NCI-H1092 (cell line): Measurements from ENCODE around the gene HDAC5.

Experiments
- DNase-seq: peaks from one replicate; lab custom pipeline; 2025; lab: John Stamatoyannopoulos, UW

The HDAC5 gene

DNA sequence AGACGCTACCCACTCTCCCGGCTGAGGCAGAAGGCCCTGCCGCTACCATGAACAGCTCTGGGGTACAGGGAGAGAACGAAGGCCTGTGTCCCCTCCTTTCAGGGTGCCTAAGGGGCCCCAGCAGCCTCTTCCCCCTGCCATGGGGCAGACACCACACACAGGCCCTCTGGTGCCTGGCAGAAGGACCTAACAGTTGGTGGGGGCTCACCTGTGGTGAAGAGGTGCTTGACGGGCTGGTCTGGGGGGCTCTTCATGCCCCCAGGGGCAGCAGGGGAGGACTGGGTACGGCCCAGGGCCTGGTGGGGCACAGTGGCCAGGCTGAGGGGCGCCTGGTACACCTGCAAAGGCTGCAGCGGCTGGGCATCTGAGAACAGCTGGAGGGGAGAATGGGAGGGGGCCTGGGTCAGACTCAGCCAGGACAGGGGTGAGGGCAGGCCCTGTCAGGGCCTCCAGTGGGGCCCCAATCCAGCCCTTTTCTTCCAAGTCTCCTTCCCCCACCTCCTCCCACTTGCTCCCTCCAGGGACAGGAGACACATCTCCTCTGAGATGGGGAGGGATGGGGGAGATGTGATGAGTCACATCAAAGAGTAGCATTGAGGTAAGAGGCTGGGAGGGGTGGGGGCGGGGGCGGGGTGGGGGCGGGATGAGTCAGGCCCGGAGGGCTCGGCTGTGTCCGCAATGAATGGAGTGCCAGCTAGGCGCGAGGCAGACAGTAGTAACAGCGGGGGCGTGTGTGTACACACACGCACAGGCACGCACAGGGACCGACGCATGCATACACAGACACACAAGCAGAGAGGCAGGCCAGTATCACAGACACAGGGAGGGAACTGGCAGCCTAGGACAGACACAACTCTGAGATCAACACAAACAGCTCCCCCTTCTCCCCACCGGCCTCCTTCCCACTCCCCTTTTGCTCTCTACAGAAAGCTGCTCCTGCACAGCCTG is 36.8 kb downstream of the HDAC5 start:
- no peak for DNase-seq

GRCh38 chr17:44085908-44086307 is 37.5 kb downstream of the HDAC5 start:
- no peak for DNase-seq

GRCh38 chr17:44084921-44085320 is 38.5 kb downstream of the HDAC5 start:
- DNase-seq: no peak

- no peak for DNase-seq
Measured at GRCh38 chr17:44084131-44084538, 39.3 kb downstream of the HDAC5 start.

- no peak for DNase-seq
Measured at GRCh38 chr17:44083250-44083849, 40.1 kb downstream of the HDAC5 start.

DNA sequence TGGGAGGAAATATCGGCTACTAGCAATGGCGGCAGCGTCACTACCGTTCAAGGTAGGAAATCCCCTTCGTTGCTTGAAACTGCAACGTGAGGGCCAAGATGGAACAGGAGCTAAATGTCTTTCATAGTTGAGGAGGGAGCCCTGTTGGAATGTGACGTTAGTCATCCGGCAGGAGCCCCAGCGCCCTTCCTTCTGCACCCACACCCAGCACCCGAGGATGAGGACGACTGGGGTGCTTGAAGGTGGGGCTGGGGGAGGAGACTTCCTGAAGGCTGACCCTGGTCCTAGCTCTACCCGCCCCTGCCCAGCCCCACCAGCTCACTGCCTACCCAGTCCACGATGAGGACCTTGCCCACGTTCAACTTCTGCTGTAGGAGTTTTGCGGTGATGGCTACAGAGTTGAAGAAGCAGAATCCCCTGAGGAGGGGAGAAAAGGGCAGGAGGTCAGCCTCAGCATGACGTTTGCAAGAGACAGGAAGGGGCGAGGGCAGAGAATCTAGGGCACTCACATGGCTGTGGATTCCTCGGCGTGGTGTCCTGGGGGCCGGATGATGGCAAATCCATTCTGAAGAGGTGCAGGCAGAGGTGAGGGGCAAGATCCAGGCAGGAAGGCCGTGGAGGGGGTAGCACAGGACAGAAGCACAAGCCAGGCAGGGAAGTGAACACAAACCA is 41.0 kb downstream of the HDAC5 start:
- DNase-seq: no peak

DNA sequence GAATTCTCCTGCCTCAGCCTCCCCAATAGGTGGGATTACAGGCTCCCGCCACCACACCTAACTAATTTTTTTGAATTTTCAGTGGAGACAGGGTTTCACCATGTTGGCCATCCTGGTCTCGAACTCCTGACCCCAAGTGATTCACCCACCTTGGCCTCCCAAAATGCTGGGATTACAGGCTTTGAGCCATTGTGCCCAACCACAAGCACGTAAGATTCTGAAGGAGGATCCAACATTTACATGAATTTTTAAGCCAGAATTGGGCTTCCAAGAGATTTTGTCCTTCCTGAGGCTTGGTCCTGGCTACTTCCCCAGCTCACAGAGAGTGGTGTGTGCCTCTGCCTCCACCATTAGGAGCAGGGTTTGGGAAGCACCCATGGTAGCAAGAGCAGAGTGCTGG is 41.8 kb downstream of the HDAC5 start:
- DNase-seq: no peak

GRCh38 chr17:44079877-44080821 is 43.3 kb downstream of the HDAC5 start:
- DNase-seq: no peak

- DNase-seq: no peak
Measured at GRCh38 chr17:44078412-44078811, 45.0 kb downstream of the HDAC5 start.

DNA sequence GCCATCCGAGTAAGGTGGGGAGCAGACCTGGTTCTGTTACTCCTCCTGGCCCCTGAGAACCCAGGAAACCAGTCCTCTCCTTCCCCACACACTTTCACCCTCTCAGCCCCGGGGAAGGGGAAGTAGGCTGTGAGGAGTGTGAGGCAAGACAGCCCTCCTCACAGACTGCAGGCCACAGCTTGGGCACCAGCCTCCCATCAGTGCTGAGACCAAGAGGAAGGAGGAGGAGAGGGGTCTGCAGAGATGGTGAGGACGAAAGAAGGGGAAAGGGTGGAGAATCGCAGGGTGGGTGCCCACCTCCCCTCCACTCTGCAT is 45.9 kb downstream of the HDAC5 start:
- DNase-seq: no peak

GRCh38 chr17:44076716-44077594 is 46.5 kb downstream of the HDAC5 start:
- no peak for DNase-seq

DNA sequence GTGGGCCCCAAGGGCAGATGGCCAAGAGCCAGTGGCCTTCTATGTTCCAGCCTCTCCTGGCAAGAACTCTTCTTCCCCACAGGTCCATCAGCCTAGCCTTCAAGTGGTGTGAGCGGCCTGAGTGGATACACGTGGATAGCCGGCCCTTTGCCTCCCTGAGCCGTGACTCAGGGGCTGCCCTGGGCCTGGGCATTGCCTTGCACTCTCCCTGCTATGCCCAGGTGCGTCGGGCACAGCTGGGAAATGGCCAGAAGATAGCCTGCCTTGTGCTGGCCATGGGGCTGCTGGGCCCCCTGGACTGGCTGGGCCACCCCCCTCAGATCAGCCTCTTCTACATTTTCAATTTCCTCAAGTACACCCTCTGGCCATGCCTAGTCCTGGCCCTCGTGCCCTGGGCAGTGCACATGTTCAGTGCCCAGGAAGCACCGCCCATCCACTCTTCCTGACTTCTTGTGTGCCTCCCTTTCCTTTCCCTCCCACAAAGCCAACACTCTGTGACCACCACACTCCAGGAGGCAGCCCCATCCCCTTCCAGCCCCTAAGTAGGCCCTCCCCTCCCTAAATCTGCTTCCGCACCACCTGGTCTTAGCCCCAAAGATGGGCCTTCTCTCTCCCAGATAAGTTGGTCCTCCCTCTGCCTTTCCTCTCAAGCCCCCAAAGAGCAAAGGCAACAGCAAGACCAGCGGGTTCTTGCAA is 47.7 kb downstream of the HDAC5 start:
- no peak for DNase-seq

GRCh38 chr17:44074911-44075285 is 48.5 kb downstream of the HDAC5 start:
- no peak for DNase-seq

- peak; percentile 59 for DNase-seq
Measured at GRCh38 chr17:44074231-44074910, 49.1 kb downstream of the HDAC5 start.

GRCh38 chr17:44071772-44072171 is 51.7 kb downstream of the HDAC5 start:
- no peak for DNase-seq

DNA sequence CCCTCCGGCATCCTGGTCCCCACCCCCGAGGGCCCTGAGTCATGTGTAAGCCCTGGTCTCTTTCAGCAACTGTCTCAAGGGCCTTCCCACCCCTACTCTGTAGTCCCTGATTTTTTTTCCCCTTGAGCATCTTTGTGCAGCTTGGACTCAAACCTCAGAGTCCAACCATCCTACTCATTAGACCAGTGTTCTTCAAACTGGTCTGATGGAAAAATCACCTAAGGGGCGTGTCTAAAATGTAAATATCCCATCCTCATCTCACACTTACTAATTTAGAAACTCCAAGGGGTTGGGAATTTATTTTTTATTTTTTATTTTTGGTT is 52.3 kb downstream of the HDAC5 start:
- no peak for DNase-seq

DNA sequence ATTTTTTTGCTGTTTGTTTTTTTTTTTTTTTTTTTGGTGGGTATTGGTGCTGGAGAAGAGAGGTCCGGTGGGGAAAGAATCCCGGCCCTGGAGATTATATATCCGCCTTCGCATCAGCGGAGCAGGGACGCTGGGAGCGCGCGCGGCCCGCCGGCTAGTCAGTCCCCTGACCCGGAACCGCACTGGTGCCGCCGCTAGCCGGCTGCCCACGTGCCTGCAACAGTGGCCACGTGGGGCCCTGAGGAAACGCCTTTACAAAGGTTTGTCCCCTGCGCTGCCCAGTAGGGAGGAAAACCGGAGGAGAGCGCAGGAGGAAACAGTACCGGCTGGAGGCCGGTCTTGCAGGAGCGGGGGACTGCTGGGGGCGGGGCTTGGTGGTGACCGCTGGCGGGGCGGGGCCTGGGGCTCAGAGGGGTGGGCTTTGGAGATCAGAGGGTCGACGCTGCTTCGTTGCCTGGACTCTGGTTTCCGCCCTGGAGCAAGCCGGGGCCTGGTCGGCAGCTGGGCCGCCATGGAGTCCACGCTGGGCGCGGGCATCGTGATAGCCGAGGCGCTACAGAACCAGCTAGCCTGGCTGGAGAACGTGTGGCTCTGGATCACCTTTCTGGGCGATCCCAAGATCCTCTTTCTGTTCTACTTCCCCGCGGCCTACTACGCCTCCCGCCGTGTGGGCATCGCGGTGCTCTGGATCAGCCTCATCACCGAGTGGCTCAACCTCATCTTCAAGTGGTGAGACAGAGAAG is 52.8 kb downstream of the HDAC5 start, which contains the start of gene G6PC3:
Gene G6PC3 (plus strand): TSS at position 281 of the 743 bp plus-strand sequence. CDS start 231 bp downstream, at position 512.
- peak; percentile 97 for DNase-seq

DNA sequence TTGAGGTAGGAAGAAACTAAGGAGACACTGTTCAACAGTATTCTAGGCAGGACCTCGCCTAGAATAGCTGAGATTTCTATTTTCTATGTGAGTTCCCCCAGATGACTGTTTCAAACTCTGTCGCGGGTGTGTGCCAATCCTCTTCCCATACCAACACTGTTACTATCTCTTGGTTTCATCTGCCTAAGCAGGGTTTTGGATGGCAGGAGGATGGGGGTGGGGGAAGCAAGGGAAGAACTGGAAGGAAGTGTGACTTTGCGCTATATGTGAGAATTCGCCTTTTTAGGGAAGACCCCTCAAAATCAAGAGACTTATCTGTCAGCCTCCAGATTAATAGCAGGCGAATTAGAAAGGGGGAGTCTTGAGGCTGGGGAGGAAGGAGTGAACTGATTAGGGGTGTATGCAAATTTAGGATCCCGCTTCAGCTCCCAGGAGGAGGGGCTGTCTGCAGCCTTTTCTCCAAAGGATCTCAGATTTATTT is 53.4 kb downstream of the HDAC5 start:
- no peak for DNase-seq

DNA sequence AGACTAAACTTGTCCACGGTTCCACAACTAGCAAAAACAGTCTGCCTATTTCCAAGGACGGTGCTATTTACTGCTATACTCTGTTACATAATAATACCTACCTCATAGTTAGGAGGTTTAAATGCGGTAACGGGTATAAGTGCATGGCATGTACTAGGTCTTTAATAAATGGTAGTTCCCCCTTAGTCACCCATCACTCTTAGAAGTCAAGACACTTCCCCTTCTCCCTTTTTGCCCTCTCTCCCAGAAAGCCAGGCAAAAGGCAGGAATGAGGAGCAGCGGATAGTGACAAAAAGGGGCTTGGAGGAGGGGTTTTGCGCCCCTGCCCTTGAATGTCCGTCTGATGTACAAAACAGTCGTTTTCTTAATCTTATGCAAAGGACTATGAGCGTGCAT is 55.9 kb downstream of the HDAC5 start:
- no peak for DNase-seq
